H9 (cell line): ENCODE results near the gene MYO1D. TPM values are rescaled to one million over a fixed set of nuclear protein-coding genes. Genes with fewer than 3 reads are reported as not detected.

ENCODE experiments used
- DNase-seq: peaks from one replicate; pipeline ENCODE4 v3.0.0-alpha.2; 2017
- H2AFZ ChIP-seq: one replicate; pipeline ENCODE4 v1.6.1; 2013; ENCODE audit warnings: mild to moderate bottlenecking, low read length, control low read depth, moderate library complexity
- H2AK5ac ChIP-seq: 2 replicates; pipeline ENCODE4 v1.6.1; 2013; ENCODE audit warnings: low read length, control low read depth, mixed read lengths; ENCODE audit not compliant: insufficient read length
- H2BK120ac ChIP-seq: one replicate; pipeline ENCODE4 v1.6.1; 2013; ENCODE audit warnings: low read depth, mild to moderate bottlenecking, low read length, control low read depth, inconsistent platforms; ENCODE audit not compliant: poor library complexity, severe bottlenecking
- H2BK12ac ChIP-seq: 2 replicates; pipeline ENCODE4 v1.6.1; 2013; ENCODE audit warnings: low read length, control low read depth, mixed read lengths, low read depth; ENCODE audit not compliant: insufficient read length
- H2BK15ac ChIP-seq: 2 replicates; pipeline ENCODE4 v1.6.1; 2013; ENCODE audit warnings: low read depth, low read length, control low read depth
- H2BK20ac ChIP-seq: one replicate; pipeline ENCODE4 v1.6.1; 2013; ENCODE audit warnings: low read depth, mild to moderate bottlenecking, low read length, control low read depth, inconsistent platforms; ENCODE audit not compliant: poor library complexity, severe bottlenecking
- H2BK5ac ChIP-seq: 2 replicates; pipeline ENCODE4 v1.6.1; 2013; ENCODE audit warnings: low read length, control low read depth, mixed read lengths; ENCODE audit not compliant: insufficient read length
- H3K14ac ChIP-seq: 2 replicates; pipeline ENCODE4 v1.6.1; 2013; ENCODE audit warnings: low read length, control low read depth; ENCODE audit not compliant: insufficient read depth
- H3K18ac ChIP-seq: 2 replicates; pipeline ENCODE4 v1.6.1; 2013; ENCODE audit warnings: low read depth, mild to moderate bottlenecking, mixed read lengths, low read length, control low read depth; ENCODE audit not compliant: insufficient read length
- H3K23ac ChIP-seq: 2 replicates; pipeline ENCODE4 v1.6.1; 2013; ENCODE audit warnings: low read length, control low read depth, mixed read lengths, low read depth; ENCODE audit not compliant: insufficient read length
- H3K23me2 ChIP-seq: 2 replicates; pipeline ENCODE4 v1.6.1; 2013; ENCODE audit warnings: low read depth, mild to moderate bottlenecking, mixed read lengths, low read length, control low read depth; ENCODE audit not compliant: insufficient read length, poor library complexity, severe bottlenecking
- H3K27ac ChIP-seq: 2 replicates; pipeline ENCODE4 v1.5.1; 2013; ENCODE audit warnings: low read length, control low read depth, mixed read lengths, low read depth; ENCODE audit not compliant: insufficient read length
- H3K27me3 ChIP-seq: 2 replicates; pipeline ENCODE4 v1.6.1; 2013; ENCODE audit warnings: low read length, control low read depth, inconsistent platforms; ENCODE audit not compliant: insufficient read depth
- H3K4ac ChIP-seq: 2 replicates; pipeline ENCODE4 v1.6.1; 2013; ENCODE audit warnings: low read depth, mild to moderate bottlenecking, control low read depth, inconsistent platforms, low read length, moderate library complexity
- H3K4me1 ChIP-seq: 2 replicates; pipeline ENCODE4 v1.6.1; 2013; ENCODE audit warnings: low read length, control low read depth, inconsistent platforms; ENCODE audit not compliant: insufficient read depth
- H3K4me2 ChIP-seq: 2 replicates; pipeline ENCODE4 v1.6.1; 2013; ENCODE audit warnings: low read length, control low read depth, mixed read lengths; ENCODE audit not compliant: insufficient read length, insufficient read depth
- H3K56ac ChIP-seq: 2 replicates; pipeline ENCODE4 v1.6.1; 2013; ENCODE audit warnings: low read depth, mild to moderate bottlenecking, mixed read lengths, low read length, control low read depth; ENCODE audit not compliant: insufficient read length
- H3K79me1 ChIP-seq: 2 replicates; pipeline ENCODE4 v1.6.1; 2013; ENCODE audit warnings: low read depth, mild to moderate bottlenecking, moderate library complexity, low read length, control low read depth, inconsistent platforms; ENCODE audit not compliant: insufficient read depth, poor library complexity, severe bottlenecking
- H3K79me2 ChIP-seq: 2 replicates; pipeline ENCODE4 v1.6.1; 2013; ENCODE audit warnings: low read length, control low read depth, inconsistent platforms; ENCODE audit not compliant: insufficient read depth
- H3K9ac ChIP-seq: 2 replicates; pipeline ENCODE4 v1.6.1; 2013; ENCODE audit warnings: low read length, control low read depth, mixed read lengths; ENCODE audit not compliant: insufficient read length; ENCODE audit errors: extremely low read depth
- H3K9me3 ChIP-seq: one replicate; pipeline ENCODE4 v1.6.1; 2013; ENCODE audit warnings: low read depth, low read length, inconsistent platforms; ENCODE audit not compliant: control insufficient read depth
- H3T11ph ChIP-seq: one replicate; pipeline ENCODE4 v1.6.1; 2013; ENCODE audit warnings: mild to moderate bottlenecking, low read length, control low read depth, inconsistent platforms
- H4K20me1 ChIP-seq: one replicate; pipeline ENCODE4 v1.6.1; 2013; ENCODE audit not compliant: control insufficient read depth, insufficient read length, insufficient read depth
- H4K5ac ChIP-seq: 2 replicates; pipeline ENCODE4 v1.6.1; 2013; ENCODE audit warnings: low read depth, mild to moderate bottlenecking, mixed read lengths, low read length, control low read depth; ENCODE audit not compliant: insufficient read length
- H4K8ac ChIP-seq: replicated peaks from 2 replicates; pipeline ENCODE4 v1.6.1; 2013; ENCODE audit warnings: low read length, control low read depth, mixed read lengths, low read depth; ENCODE audit not compliant: insufficient read length
- H4K91ac ChIP-seq: 2 replicates; pipeline ENCODE4 v1.6.1; 2013; ENCODE audit warnings: low read depth, mild to moderate bottlenecking, moderate library complexity, mixed read lengths, low read length, control low read depth; ENCODE audit not compliant: insufficient read length
- H3K27ac Mint-ChIP-seq, 3 experiments: 2 replicates in 2 of 3; 3 replicates in 1 of 3; pipeline ENCODE4 v1.8.0; 2020 to 2021; ENCODE audit warnings: mixed read lengths in 3 of 3, mild to moderate bottlenecking in 1 of 3, moderate library complexity in 1 of 3
- H3K27me3 Mint-ChIP-seq: 2 replicates; pipeline ENCODE4 v1.8.0; 2021; ENCODE audit warnings: low read depth, mild to moderate bottlenecking, moderate library complexity, mixed read lengths
- H3K36me3 Mint-ChIP-seq, 3 experiments: 2 replicates in 2 of 3; 3 replicates in 1 of 3; pipeline ENCODE4 v1.8.0; 2020 to 2021; ENCODE audit warnings: low read depth in 3 of 3, mixed read lengths in 3 of 3; ENCODE audit not compliant: insufficient read depth in 1 of 3
- H3K4me1 Mint-ChIP-seq, 2 experiments: 2 replicates each; pipeline ENCODE4 v1.8.0; 2020; ENCODE audit warnings: mixed read lengths in 2 of 2
- H3K4me3 Mint-ChIP-seq, 2 experiments: 2 replicates in 1 of 2; 3 replicates in 1 of 2; pipeline ENCODE4 v1.8.0; 2020 to 2021; ENCODE audit warnings: mild to moderate bottlenecking in 2 of 2, mixed read lengths in 2 of 2, moderate library complexity in 1 of 2
- H3K9me3 Mint-ChIP-seq, 2 experiments: 2 replicates in 1 of 2; 3 replicates in 1 of 2; pipeline ENCODE4 v1.8.0; 2020; ENCODE audit warnings: mild to moderate bottlenecking in 2 of 2, mixed read lengths in 2 of 2, moderate library complexity in 1 of 2
- CTCF ChIP-seq: fragments of 200-600 bp; sonication (generic); conservative IDR thresholded peaks from 3 replicates; pipeline ENCODE4 v1.8.0; 2021; ENCODE audit warnings: antibody characterized with exemption, mild to moderate bottlenecking
- WGBS: extraction: QIAGEN DNeasy Blood & Tissue Kit; methylation state at CpG from one replicate; pipeline ENCODE4 v1.1.7; 2013; ENCODE audit warnings: missing lambda C conversion rate, low lambda C conversion rate, mixed read lengths; ENCODE audit not compliant: insufficient read length; ENCODE audit errors: extremely low coverage; 5-methylcytosine and 5-hydroxymethylcytosine counted together
- total RNA-seq: library from RNA; stranded (reverse); gene quantifications from 2 replicates; pipeline ENCODE4 v1.2.1, GENCODE V29; 2021

Gene MYO1D
- total RNA-seq, 1 experiment from 2014 or later, result 19.0 TPM

- 0 out of 2 replicates have a peak, but pooled peaks cover 1% of the 10 kb centered on the region for H3K79me2 ChIP-seq
- H3K23ac ChIP-seq, result no peak overlapping the region
- H2BK20ac ChIP-seq, result no peak overlapping the region
- no peak overlapping the region for H2BK120ac ChIP-seq
- H2BK5ac ChIP-seq, result no peak overlapping the region
- peaks cover 24 to 27% of the 10 kb centered on the region in 2 experiments for H3K4me1 Mint-ChIP-seq
- peaks cover 7% of the 10 kb centered on the region for H3K23me2 ChIP-seq
- no peak overlapping the region for H3K27ac ChIP-seq
- H3K56ac ChIP-seq, result no peak overlapping the region
- peak overlapping the region in 1 of 3 experiments; percentile 63; a peak in 4 of 7 replicates for H3K27ac Mint-ChIP-seq
- H3K18ac ChIP-seq, result no peak overlapping the region
- no peak overlapping the region for H3K4ac ChIP-seq
- H2BK15ac ChIP-seq, result no peak overlapping the region
- no peak overlapping the region for H4K91ac ChIP-seq
- H3K27me3 Mint-ChIP-seq, result no peaks in the 10 kb centered on the region
- H3K9me3 Mint-ChIP-seq, result no peaks in the 10 kb centered on the region
- H3K4me1 ChIP-seq, result no peaks in the 10 kb centered on the region
- no peak overlapping the region for H3K9ac ChIP-seq
- no peak overlapping the region for H4K5ac ChIP-seq
- no peak overlapping the region for H4K8ac ChIP-seq
- no peak overlapping the region for H2AK5ac ChIP-seq
- WGBS, result no CpG with 5 or more reads among the region's 5 CpGs
- TF ChIP-seq CTCF, result no peak
- H3T11ph ChIP-seq, result no peak overlapping the region
- H3K36me3 Mint-ChIP-seq, result peaks cover 0 to 11% (median 2%) of the 10 kb centered on the region in 3 experiments; a peak in 4 of 7 replicates
- H3K4me3 Mint-ChIP-seq, result no peak overlapping the region
- H2BK12ac ChIP-seq, result no peak overlapping the region
- H3K27me3 ChIP-seq, result no peaks in the 10 kb centered on the region
- no peaks in the 10 kb centered on the region for H3K9me3 ChIP-seq
- H4K20me1 ChIP-seq, result no peaks in the 10 kb centered on the region
- DNase-seq, result no peak
- no peak overlapping the region for H3K4me2 ChIP-seq
- no peak overlapping the region for H2AFZ ChIP-seq
- H3K14ac ChIP-seq, result no peak overlapping the region
- H3K79me1 ChIP-seq, result peaks cover 3% of the 10 kb centered on the region
Measured at GRCh38 chr17:32871746-32872145, 5.2 kb downstream of the MYO1D start.
